H9 (cell line): Measurements from ENCODE around the gene TEX12. TPM values are rescaled to one million over a fixed set of nuclear protein-coding genes. Genes with fewer than 3 reads are reported as not detected.

ENCODE experiments used
- DNase-seq: peaks from one replicate; pipeline ENCODE4 v3.0.0-alpha.2; 2017
- H2AFZ ChIP-seq: one replicate; pipeline ENCODE4 v1.6.1; 2013; ENCODE audit warnings: mild to moderate bottlenecking, low read length, control low read depth, moderate library complexity
- H2AK5ac ChIP-seq: 2 replicates; pipeline ENCODE4 v1.6.1; 2013; ENCODE audit warnings: low read length, control low read depth, mixed read lengths; ENCODE audit not compliant: insufficient read length
- H2BK120ac ChIP-seq: one replicate; pipeline ENCODE4 v1.6.1; 2013; ENCODE audit warnings: low read depth, mild to moderate bottlenecking, low read length, control low read depth, inconsistent platforms; ENCODE audit not compliant: poor library complexity, severe bottlenecking
- H2BK12ac ChIP-seq: 2 replicates; pipeline ENCODE4 v1.6.1; 2013; ENCODE audit warnings: low read length, control low read depth, mixed read lengths, low read depth; ENCODE audit not compliant: insufficient read length
- H2BK15ac ChIP-seq: 2 replicates; pipeline ENCODE4 v1.6.1; 2013; ENCODE audit warnings: low read depth, low read length, control low read depth
- H2BK20ac ChIP-seq: one replicate; pipeline ENCODE4 v1.6.1; 2013; ENCODE audit warnings: low read depth, mild to moderate bottlenecking, low read length, control low read depth, inconsistent platforms; ENCODE audit not compliant: poor library complexity, severe bottlenecking
- H2BK5ac ChIP-seq: 2 replicates; pipeline ENCODE4 v1.6.1; 2013; ENCODE audit warnings: low read length, control low read depth, mixed read lengths; ENCODE audit not compliant: insufficient read length
- H3K14ac ChIP-seq: 2 replicates; pipeline ENCODE4 v1.6.1; 2013; ENCODE audit warnings: low read length, control low read depth; ENCODE audit not compliant: insufficient read depth
- H3K18ac ChIP-seq: 2 replicates; pipeline ENCODE4 v1.6.1; 2013; ENCODE audit warnings: low read depth, mild to moderate bottlenecking, mixed read lengths, low read length, control low read depth; ENCODE audit not compliant: insufficient read length
- H3K23ac ChIP-seq: 2 replicates; pipeline ENCODE4 v1.6.1; 2013; ENCODE audit warnings: low read length, control low read depth, mixed read lengths, low read depth; ENCODE audit not compliant: insufficient read length
- H3K23me2 ChIP-seq: 2 replicates; pipeline ENCODE4 v1.6.1; 2013; ENCODE audit warnings: low read depth, mild to moderate bottlenecking, mixed read lengths, low read length, control low read depth; ENCODE audit not compliant: insufficient read length, poor library complexity, severe bottlenecking
- H3K27ac ChIP-seq: 2 replicates; pipeline ENCODE4 v1.5.1; 2013; ENCODE audit warnings: low read length, control low read depth, mixed read lengths, low read depth; ENCODE audit not compliant: insufficient read length
- H3K27me3 ChIP-seq: 2 replicates; pipeline ENCODE4 v1.6.1; 2013; ENCODE audit warnings: low read length, control low read depth, inconsistent platforms; ENCODE audit not compliant: insufficient read depth
- H3K4ac ChIP-seq: 2 replicates; pipeline ENCODE4 v1.6.1; 2013; ENCODE audit warnings: low read depth, mild to moderate bottlenecking, control low read depth, inconsistent platforms, low read length, moderate library complexity
- H3K4me1 ChIP-seq: 2 replicates; pipeline ENCODE4 v1.6.1; 2013; ENCODE audit warnings: low read length, control low read depth, inconsistent platforms; ENCODE audit not compliant: insufficient read depth
- H3K4me2 ChIP-seq: 2 replicates; pipeline ENCODE4 v1.6.1; 2013; ENCODE audit warnings: low read length, control low read depth, mixed read lengths; ENCODE audit not compliant: insufficient read length, insufficient read depth
- H3K56ac ChIP-seq: 2 replicates; pipeline ENCODE4 v1.6.1; 2013; ENCODE audit warnings: low read depth, mild to moderate bottlenecking, mixed read lengths, low read length, control low read depth; ENCODE audit not compliant: insufficient read length
- H3K79me1 ChIP-seq: 2 replicates; pipeline ENCODE4 v1.6.1; 2013; ENCODE audit warnings: low read depth, mild to moderate bottlenecking, moderate library complexity, low read length, control low read depth, inconsistent platforms; ENCODE audit not compliant: insufficient read depth, poor library complexity, severe bottlenecking
- H3K79me2 ChIP-seq: 2 replicates; pipeline ENCODE4 v1.6.1; 2013; ENCODE audit warnings: low read length, control low read depth, inconsistent platforms; ENCODE audit not compliant: insufficient read depth
- H3K9ac ChIP-seq: 2 replicates; pipeline ENCODE4 v1.6.1; 2013; ENCODE audit warnings: low read length, control low read depth, mixed read lengths; ENCODE audit not compliant: insufficient read length; ENCODE audit errors: extremely low read depth
- H3K9me3 ChIP-seq: one replicate; pipeline ENCODE4 v1.6.1; 2013; ENCODE audit warnings: low read depth, low read length, inconsistent platforms; ENCODE audit not compliant: control insufficient read depth
- H3T11ph ChIP-seq: one replicate; pipeline ENCODE4 v1.6.1; 2013; ENCODE audit warnings: mild to moderate bottlenecking, low read length, control low read depth, inconsistent platforms
- H4K20me1 ChIP-seq: one replicate; pipeline ENCODE4 v1.6.1; 2013; ENCODE audit not compliant: control insufficient read depth, insufficient read length, insufficient read depth
- H4K5ac ChIP-seq: 2 replicates; pipeline ENCODE4 v1.6.1; 2013; ENCODE audit warnings: low read depth, mild to moderate bottlenecking, mixed read lengths, low read length, control low read depth; ENCODE audit not compliant: insufficient read length
- H4K8ac ChIP-seq: replicated peaks from 2 replicates; pipeline ENCODE4 v1.6.1; 2013; ENCODE audit warnings: low read length, control low read depth, mixed read lengths, low read depth; ENCODE audit not compliant: insufficient read length
- H4K91ac ChIP-seq: 2 replicates; pipeline ENCODE4 v1.6.1; 2013; ENCODE audit warnings: low read depth, mild to moderate bottlenecking, moderate library complexity, mixed read lengths, low read length, control low read depth; ENCODE audit not compliant: insufficient read length
- H3K27ac Mint-ChIP-seq, 3 experiments: 2 replicates in 2 of 3; 3 replicates in 1 of 3; pipeline ENCODE4 v1.8.0; 2020 to 2021; ENCODE audit warnings: mixed read lengths in 3 of 3, mild to moderate bottlenecking in 1 of 3, moderate library complexity in 1 of 3
- H3K27me3 Mint-ChIP-seq: 2 replicates; pipeline ENCODE4 v1.8.0; 2021; ENCODE audit warnings: low read depth, mild to moderate bottlenecking, moderate library complexity, mixed read lengths
- H3K36me3 Mint-ChIP-seq, 3 experiments: 2 replicates in 2 of 3; 3 replicates in 1 of 3; pipeline ENCODE4 v1.8.0; 2020 to 2021; ENCODE audit warnings: low read depth in 3 of 3, mixed read lengths in 3 of 3; ENCODE audit not compliant: insufficient read depth in 1 of 3
- H3K4me1 Mint-ChIP-seq, 2 experiments: 2 replicates each; pipeline ENCODE4 v1.8.0; 2020; ENCODE audit warnings: mixed read lengths in 2 of 2
- H3K4me3 Mint-ChIP-seq, 2 experiments: 2 replicates in 1 of 2; 3 replicates in 1 of 2; pipeline ENCODE4 v1.8.0; 2020 to 2021; ENCODE audit warnings: mild to moderate bottlenecking in 2 of 2, mixed read lengths in 2 of 2, moderate library complexity in 1 of 2
- H3K9me3 Mint-ChIP-seq, 2 experiments: 2 replicates in 1 of 2; 3 replicates in 1 of 2; pipeline ENCODE4 v1.8.0; 2020; ENCODE audit warnings: mild to moderate bottlenecking in 2 of 2, mixed read lengths in 2 of 2, moderate library complexity in 1 of 2
- CTCF ChIP-seq: fragments of 200-600 bp; sonication (generic); conservative IDR thresholded peaks from 3 replicates; pipeline ENCODE4 v1.8.0; 2021; ENCODE audit warnings: antibody characterized with exemption, mild to moderate bottlenecking
- WGBS: extraction: QIAGEN DNeasy Blood & Tissue Kit; methylation state at CpG from one replicate; pipeline ENCODE4 v1.1.7; 2013; ENCODE audit warnings: missing lambda C conversion rate, low lambda C conversion rate, mixed read lengths; ENCODE audit not compliant: insufficient read length; ENCODE audit errors: extremely low coverage; 5-methylcytosine and 5-hydroxymethylcytosine counted together
- total RNA-seq: library from RNA; stranded (reverse); gene quantifications from 2 replicates; pipeline ENCODE4 v1.2.1, GENCODE V29; 2021

TEX12 gene
- total RNA-seq, 1 experiment from 2014 or later = 0.31 TPM

GRCh38 chr11:112210890-112211289 is 43.7 kb downstream of the TEX12 start:
- Histone ChIP-seq H3K79me2 (no peaks in the 10 kb centered on the region), H4K8ac (no peak overlapping the region), H3K9me3 (no peaks in the 10 kb centered on the region), H3K4me1 (no peaks in the 10 kb centered on the region), H3K18ac (no peak overlapping the region), H3K14ac (no peak overlapping the region), H4K91ac (no peak overlapping the region), H2AFZ (no peak overlapping the region), H2AK5ac (no peak overlapping the region), H3K4ac (no peak overlapping the region), H3K27ac (no peak overlapping the region), H3K4me2 (no peak overlapping the region), H2BK20ac (no peak overlapping the region), H2BK5ac (no peak overlapping the region), H4K20me1 (no peaks in the 10 kb centered on the region), H3K27me3 (no peaks in the 10 kb centered on the region), H2BK12ac (no peak overlapping the region), H3T11ph (no peak overlapping the region), H3K9ac (no peak overlapping the region), H2BK15ac (no peak overlapping the region), H3K23ac (no peak overlapping the region), H3K23me2 (no peaks in the 10 kb centered on the region), H2BK120ac (no peak overlapping the region), H4K5ac (no peak overlapping the region), H3K56ac (no peak overlapping the region), H3K79me1 (no peaks in the 10 kb centered on the region)
- peaks cover 4 to 5% of the 10 kb centered on the region in 2 experiments; a peak in 4 of 5 replicates for H3K9me3 Mint-ChIP-seq
- DNase-seq = no peak
- H3K36me3 Mint-ChIP-seq = peaks cover 0 to 4% (median 0%) of the 10 kb centered on the region in 3 experiments; a peak in 1 of 7 replicates
- WGBS = no CpG with 5 or more reads among the region's 1 CpG
- no peaks in the 10 kb centered on the region for H3K4me1 Mint-ChIP-seq
- no peak overlapping the region for H3K27ac Mint-ChIP-seq
- no peak for TF ChIP-seq CTCF
- no peak overlapping the region for H3K4me3 Mint-ChIP-seq
- peaks cover 13% of the 10 kb centered on the region for H3K27me3 Mint-ChIP-seq
